Uterus (tissue), 2 donors: ENCODE data around the gene IMPG1.

ENCODE experiments used
- POLR2A ChIP-seq, 2 donors: fragments of 450-650 bp; IDR thresholded peaks; one replicate each; pipeline ENCODE4 v1.6.1; 2016; ENCODE audit warnings: antibody characterized with exemption in 2 of 2, mild to moderate bottlenecking in 1 of 2, moderate library complexity in 1 of 2
- TF ChIP-seq, protein P1 (sequence below), 4 experiments: fragments of 200-600 bp in 2 of 4; fragments of 450-650 bp in 2 of 4; sonication (generic) in 2 of 4; IDR thresholded peaks; one replicate each; pipeline ENCODE4 v1.5.1; 2016 to 2019; ENCODE audit warnings: antibody characterized with exemption in 4 of 4, mild to moderate bottlenecking in 2 of 4, moderate library complexity in 1 of 4

DNA sequence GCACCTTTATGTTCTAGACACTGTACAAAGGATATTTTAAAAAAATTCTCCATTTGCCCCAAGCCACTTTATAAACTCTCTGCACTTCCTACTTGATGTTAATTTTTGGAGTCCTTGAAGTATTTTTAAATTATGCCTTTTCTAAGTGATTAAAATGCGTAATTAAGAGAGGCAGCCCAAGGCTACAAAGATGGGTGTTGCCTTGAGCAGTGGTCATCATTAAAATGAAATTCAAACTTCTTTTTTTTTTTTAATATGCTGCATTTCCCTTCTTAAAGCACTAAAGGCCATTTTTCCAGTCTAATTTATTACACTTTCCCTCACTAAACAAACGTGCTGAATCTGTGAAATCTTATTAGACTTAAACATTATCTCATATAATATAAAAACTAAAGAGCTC lies 102.4 kb downstream of the IMPG1 start:
- no peak for TF ChIP-seq POLR2A (IDR thresholded peaks at IDR 0.05)
- TF ChIP-seq, protein P1, sequence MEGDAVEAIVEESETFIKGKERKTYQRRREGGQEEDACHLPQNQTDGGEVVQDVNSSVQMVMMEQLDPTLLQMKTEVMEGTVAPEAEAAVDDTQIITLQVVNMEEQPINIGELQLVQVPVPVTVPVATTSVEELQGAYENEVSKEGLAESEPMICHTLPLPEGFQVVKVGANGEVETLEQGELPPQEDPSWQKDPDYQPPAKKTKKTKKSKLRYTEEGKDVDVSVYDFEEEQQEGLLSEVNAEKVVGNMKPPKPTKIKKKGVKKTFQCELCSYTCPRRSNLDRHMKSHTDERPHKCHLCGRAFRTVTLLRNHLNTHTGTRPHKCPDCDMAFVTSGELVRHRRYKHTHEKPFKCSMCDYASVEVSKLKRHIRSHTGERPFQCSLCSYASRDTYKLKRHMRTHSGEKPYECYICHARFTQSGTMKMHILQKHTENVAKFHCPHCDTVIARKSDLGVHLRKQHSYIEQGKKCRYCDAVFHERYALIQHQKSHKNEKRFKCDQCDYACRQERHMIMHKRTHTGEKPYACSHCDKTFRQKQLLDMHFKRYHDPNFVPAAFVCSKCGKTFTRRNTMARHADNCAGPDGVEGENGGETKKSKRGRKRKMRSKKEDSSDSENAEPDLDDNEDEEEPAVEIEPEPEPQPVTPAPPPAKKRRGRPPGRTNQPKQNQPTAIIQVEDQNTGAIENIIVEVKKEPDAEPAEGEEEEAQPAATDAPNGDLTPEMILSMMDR (IDR thresholded peaks at IDR 0.05), result no peak
